Left ventricle myocardium inferior (tissue), 1 donor: ENCODE results near the gene STEAP2. TPM values are rescaled to one million over a fixed set of nuclear protein-coding genes. Genes with fewer than 3 reads are reported as not detected.
A peak's percentile ranks its signal among the peaks of the same experiment; 100 is the strongest.

Experiments used
- DNase-seq: peaks from one replicate; pipeline ENCODE4 v3.0.0-alpha.2; 2020
- H3K27ac ChIP-seq: fragments of 200-600 bp; replicated peaks from 2 replicates; pipeline ENCODE4 v1.8.0; 2021
- H3K27me3 ChIP-seq: fragments of 200-600 bp; 2 replicates; pipeline ENCODE4 v1.8.0; 2021; ENCODE audit warnings: low read depth
- H3K36me3 ChIP-seq: fragments of 200-600 bp; 2 replicates; pipeline ENCODE4 v1.8.0; 2021
- H3K4me1 ChIP-seq: fragments of 200-600 bp; 2 replicates; pipeline ENCODE4 v1.8.0; 2021
- H3K4me3 ChIP-seq: fragments of 200-600 bp; 2 replicates; pipeline ENCODE4 v1.8.0; 2021; ENCODE audit warnings: mild to moderate bottlenecking, moderate library complexity
- H3K9me3 ChIP-seq: fragments of 200-600 bp; replicated peaks from 2 replicates; pipeline ENCODE4 v1.8.0; 2021
- CTCF ChIP-seq: fragments of 200-600 bp; IDR thresholded peaks from 2 replicates; pipeline ENCODE4 v1.8.0; 2021; ENCODE audit warnings: antibody characterized with exemption, mild to moderate bottlenecking, borderline replicate concordance
- intact Hi-C: fragments of 100-400 bp; cut with micrococcal nuclease; formaldehyde crosslinking; loops from one replicate; pipeline ENCODE4 v1.11.0; 2022
- long read RNA-seq: library from polyadenylated mRNA; unstranded; transcript quantifications from one replicate; pipeline ENCODE4 v2.0.0, GENCODE V29; 2021
- total RNA-seq: library from RNA; stranded (reverse); fragmentation: NEBNext Ultra II Directional; extraction: Animal tissue kit (Norgen Biotek cat#: 25700); gene quantifications from one replicate; pipeline ENCODE4 v1.2.1, GENCODE V29; 2021
- donor health status: DM: no; HTN: yes; CAD: no; lungs with severe emphysema.

STEAP2 gene
- 6.1 TPM for total RNA-seq
- long read RNA-seq, partial matches to known transcripts = 1 of 3 reads
- long read RNA-seq, other reads (novel, unspliced or antisense) = 2 of 3 reads

- intact Hi-C loops = no loop called here
- peak; percentile 73 for TF ChIP-seq CTCF
Observed at GRCh38 chr7:90211391-90212148, at the start of gene STEAP2. TSS of gene STEAP2 (plus strand) at chr7:90211740. CDS start at chr7:90225083, 13,343 bp downstream.

DNA sequence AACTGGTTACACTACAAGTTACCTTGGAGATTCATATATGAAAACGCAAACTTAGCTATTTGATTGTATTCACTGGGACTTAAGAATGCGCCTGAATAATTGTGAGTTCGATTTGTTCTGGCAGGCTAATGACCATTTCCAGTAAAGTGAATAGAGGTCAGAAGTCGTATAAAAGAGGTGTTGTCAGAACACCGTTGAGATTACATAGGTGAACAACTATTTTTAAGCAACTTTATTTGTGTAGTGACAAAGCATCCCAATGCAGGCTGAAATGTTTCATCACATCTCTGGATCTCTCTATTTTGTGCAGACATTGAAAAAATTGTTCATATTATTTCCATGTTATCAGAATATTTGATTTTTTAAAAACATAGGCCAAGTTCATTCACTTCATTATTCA lies 48.0 kb upstream of the STEAP2 start:
- no peaks in the 10 kb centered on the region for H3K4me1 ChIP-seq
- no peaks in the 10 kb centered on the region for H3K27me3 ChIP-seq
- intact Hi-C loops = no loop called here
- no peak overlapping the region for H3K4me3 ChIP-seq
- H3K27ac ChIP-seq = no peak overlapping the region
- TF ChIP-seq CTCF = no peak
- no peaks in the 10 kb centered on the region for H3K9me3 ChIP-seq
- H3K36me3 ChIP-seq = no peaks in the 10 kb centered on the region
- no peak for DNase-seq

More at GRCh38 chr7:90211391-90212148, at the start of gene STEAP2:
- peak; percentile 88 for DNase-seq
- Histone ChIP-seq H3K4me3 (peak within 1 kb of the TSS; percentile 84), H3K27me3 (peaks cover 19% of the 10 kb centered on the region), H3K4me1 (peaks cover 32% of the 10 kb centered on the region), H3K9me3 (no peaks in the 10 kb centered on the region), H3K27ac (peak within 1 kb of the TSS; percentile 85), H3K36me3 (no peaks in the 10 kb centered on the region)

DNA sequence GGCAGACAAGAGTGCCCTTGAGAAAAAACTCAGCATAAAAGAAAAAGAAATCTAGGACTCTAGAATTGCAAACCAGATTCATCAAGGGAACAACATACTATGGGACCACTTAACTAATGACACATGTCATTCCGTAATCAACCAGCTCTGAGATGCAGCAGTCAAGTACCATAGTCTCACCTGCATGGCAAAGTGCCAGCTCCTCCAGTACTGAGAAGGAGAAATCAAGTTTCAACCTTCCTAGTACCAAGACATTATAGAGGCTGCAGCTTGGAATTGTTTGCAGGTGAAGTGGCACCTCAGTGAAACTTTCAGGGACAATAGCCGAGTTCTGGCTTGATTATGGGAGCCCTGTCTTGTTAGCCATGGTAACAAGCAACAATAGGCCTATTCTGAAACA lies 45.8 kb upstream of the STEAP2 start:
- Histone ChIP-seq H3K27ac (no peak overlapping the region), H3K4me3 (no peak overlapping the region), H3K9me3 (peaks cover 11% of the 10 kb centered on the region), H3K27me3 (no peaks in the 10 kb centered on the region), H3K36me3 (no peaks in the 10 kb centered on the region), H3K4me1 (no peaks in the 10 kb centered on the region)
- TF ChIP-seq CTCF = no peak
- intact Hi-C loops = no loop called here
- no peak for DNase-seq

DNA sequence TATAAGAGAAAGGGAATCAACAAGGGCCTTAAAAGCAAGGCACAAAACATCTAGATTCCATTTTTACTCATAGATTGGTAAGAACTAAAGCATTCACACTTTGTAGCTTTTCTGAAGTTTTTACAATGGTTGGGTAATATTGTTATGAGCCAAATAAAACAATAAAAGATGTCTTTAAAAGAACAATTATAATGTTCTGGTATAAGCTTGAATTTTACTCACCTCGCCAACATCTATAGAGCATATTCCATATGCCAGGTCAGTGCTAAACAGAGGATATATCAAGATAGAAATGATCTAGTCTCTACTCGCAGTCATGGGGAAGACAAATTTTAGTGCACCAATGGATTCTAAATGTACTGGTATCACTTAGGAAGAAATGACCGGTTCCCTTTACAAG lies 45.4 kb upstream of the STEAP2 start:
- Histone ChIP-seq H3K27me3 (no peaks in the 10 kb centered on the region), H3K4me3 (no peak overlapping the region), H3K36me3 (no peaks in the 10 kb centered on the region), H3K27ac (no peak overlapping the region), H3K9me3 (peaks cover 11% of the 10 kb centered on the region), H3K4me1 (no peaks in the 10 kb centered on the region)
- intact Hi-C loops = no loop called here
- no peak for DNase-seq
- no peak for TF ChIP-seq CTCF

DNA sequence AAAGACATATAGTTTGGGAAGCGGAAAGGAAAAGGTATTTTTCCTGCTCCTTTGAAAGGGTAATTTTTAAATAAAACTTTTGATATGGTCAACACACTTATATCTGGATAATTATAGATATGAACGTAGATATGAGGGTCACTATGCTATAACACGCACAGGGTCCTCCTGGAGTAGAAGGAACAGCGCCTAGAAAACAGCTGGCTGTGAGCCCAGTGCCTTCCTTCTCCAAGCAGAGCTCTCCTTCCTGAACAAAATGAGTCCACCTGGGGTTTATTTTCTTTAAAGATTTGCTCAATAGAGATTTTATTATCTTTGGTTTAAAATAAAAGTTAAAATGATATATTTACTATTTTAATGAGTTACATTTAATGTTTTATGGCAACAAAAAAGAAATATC lies 44.2 kb upstream of the STEAP2 start:
- H3K4me1 ChIP-seq = no peaks in the 10 kb centered on the region
- H3K27me3 ChIP-seq = no peaks in the 10 kb centered on the region
- intact Hi-C loops = no loop called here
- H3K27ac ChIP-seq = no peak overlapping the region
- TF ChIP-seq CTCF = no peak
- H3K36me3 ChIP-seq = no peaks in the 10 kb centered on the region
- H3K4me3 ChIP-seq = no peak overlapping the region
- no peak for DNase-seq
- H3K9me3 ChIP-seq = peaks cover 11% of the 10 kb centered on the region
